Hematopoietic multipotent progenitor cell treated with erythropoietin and hydrocortisone succinate and interleukin-3 and kit ligand, for 6 days (in vitro differentiated cells): ENCODE data around the gene SDK2.

ENCODE experiments used
- DNase-seq: peaks from one replicate; pipeline ENCODE4 v3.0.0-alpha.2; 2015

Gene SDK2

DNA sequence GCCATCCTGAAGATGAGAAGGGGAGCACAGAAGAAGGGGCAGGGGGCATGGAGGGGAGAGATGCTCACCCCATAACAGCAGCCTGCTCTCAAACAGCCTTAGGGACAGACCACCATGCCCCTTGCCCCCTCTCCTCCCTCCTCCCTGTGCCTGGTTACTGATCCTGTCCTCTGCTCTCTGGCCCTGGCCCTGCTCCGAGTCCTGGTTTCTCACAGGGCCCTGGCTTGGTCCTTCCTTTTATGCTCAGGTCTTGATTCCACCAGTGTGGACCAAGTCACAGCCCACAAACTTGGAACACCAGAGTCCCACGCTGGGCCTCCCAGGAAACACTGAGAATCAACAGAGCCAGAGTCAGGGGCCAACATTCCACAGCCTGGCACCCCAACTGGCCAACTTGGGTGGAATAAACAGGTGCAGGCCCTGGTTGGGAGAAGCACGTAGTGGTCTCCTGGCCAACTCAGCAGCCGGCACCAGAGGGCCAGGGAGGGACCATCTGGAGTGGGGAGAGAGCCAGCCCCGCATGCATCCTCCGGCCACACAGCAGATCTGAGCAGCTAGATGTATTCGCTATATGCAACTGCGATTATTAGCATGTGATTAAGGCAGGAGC lies 287.6 kb downstream of the SDK2 start:
- DNase-seq: no peak

DNA sequence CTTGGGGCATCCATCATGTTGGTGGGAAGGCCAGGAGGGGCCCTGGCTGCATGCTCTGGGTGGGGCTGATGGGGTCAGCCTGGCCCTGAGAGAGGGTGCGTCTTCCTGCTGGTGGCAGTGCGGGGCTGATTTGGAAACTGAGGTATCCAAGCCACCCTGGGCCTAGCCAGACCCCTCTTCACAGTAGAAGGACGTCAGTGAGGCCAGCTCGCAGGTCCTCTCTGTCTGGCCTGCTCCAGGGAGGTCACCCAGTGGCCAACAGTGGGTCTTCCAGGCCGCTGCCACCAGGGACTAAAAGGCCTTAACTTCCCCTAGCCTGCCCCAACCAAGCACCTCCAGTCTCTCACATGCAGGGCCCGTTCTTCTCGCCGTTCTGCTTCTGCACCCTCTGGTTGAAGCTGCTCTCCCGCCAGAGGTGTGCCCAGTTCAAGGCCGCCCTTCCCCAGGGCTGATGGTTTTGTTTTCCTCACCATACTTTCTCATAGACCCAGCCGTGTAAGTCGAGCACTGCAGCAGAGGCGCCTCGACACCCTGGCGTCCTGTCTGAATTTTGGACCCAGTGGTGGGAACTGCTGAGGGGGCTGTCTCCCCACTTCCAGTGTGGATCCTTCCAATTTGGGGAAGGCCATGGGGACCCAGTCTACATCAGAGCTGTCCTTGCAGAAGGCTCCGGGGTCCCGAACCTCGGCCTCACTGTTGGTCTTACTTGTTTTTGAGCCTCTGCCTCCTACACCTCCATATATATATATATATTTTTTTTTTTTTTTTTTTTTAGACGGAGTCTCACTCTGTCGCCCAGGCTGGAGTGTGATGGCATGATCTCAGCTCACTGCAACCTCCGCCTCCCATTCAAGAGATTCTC lies 289.6 kb downstream of the SDK2 start:
- no peak for DNase-seq

DNA sequence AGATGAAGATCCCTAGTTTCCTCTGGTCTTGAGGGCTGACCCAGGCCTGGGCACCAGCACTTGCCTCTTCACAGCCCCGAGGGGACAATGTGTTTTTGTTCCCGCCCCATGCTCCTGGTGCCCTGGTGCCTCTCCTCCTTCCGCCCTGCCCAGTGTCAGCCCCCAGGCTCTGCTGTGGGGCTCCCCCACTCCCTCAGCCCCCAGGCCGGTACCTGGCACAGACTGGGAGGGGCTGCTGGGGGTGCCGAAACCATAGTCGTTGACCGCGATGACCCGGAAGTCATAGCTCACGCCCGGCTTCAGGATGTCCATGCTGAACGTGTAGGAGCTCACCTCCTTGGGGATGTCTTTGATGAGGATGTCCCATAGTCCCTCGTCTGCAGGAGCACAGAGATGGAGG lies 292.0 kb downstream of the SDK2 start:
- DNase-seq: no peak

DNA sequence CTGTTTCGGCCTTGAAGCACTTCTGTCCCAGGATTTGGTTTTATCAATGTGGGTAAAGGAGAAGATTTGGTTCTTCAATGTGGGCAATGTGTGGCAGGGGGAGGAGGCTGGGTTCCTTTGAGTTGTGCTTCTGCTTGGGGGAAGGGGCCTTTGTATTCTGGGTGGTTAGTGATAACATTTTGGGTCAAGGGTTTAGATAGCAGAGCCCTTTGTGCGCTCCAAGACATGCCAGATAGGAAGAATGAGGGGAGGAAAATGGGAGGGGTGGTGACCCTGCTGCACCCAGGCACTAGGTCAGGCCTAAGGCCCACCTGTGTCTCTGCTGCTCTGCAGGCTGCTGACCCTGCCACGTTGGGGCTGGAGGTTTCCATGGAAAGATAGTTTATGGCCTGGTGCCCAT lies 292.5 kb downstream of the SDK2 start:
- DNase-seq: no peak

DNA sequence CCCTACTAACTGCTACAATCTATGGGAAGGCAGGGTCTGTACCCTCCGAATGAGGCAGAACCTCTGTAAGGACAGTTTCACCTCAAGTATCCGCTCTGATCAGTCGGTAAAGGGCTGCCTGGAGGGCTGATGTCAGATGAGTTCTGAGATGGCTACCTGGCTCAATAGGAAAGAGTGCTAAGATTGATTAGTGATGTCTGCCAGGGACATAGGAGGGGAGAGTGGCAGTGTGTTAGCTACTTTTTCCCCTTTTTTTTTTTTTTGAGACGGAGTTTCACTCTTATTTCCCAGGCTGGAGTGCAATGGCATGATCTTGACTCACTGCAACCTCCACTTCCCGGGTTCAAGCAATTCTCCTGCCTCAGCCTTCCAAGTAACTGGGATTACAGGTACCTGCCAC lies 293.4 kb downstream of the SDK2 start:
- DNase-seq: no peak

DNA sequence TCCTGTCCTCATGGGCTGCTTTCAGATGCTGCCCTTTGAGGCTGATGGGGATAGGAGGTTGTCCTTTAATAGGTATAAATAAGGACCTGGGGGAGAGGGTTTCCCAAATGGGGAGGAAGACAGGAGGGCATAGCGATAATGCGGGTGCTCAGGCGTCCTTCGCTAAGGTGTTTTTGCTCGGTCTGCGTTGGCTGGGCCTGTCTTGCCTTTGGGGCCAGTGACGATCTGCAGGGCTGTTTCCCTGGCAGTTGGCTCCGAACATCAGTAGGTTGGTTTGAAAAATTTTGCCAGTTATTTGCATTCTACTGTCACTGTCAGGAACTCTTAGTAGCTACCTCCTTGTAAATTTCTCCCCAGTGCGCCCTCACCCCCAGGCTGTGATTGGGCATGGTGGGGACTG lies 294.6 kb downstream of the SDK2 start:
- DNase-seq: no peak

DNA sequence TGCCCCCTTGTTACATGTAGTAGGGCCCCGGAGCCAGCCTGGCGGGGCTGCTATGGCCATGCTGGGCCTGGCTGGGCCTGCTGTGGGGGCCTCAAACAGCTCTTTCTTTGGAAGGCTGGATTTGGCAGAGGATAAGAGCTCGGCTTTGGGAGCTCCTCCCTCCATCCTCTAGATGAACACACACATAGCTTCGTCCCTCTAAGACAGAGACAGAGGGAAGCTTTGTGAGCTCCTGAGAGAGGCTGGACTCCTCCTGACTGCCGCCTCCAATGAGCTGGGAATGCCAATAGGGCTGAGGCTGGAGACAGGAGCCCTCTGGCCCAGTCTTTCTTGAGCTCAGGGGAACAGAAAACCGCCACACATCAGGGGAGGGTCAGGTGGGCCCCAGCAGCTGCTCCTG lies 295.1 kb downstream of the SDK2 start:
- no peak for DNase-seq

DNA sequence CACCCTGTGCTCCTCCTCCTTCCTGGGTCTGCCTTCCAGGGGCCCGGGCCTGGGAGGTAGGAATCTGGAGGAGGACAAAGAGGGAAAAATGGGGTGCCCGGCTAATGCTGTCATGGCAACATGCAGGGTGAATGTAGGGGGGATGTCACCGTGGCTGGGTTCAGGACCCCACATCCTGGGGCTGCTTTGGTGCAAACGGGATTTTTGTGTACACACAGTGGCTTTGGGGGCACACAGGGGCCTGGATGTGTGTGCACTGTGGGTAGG lies 295.5 kb downstream of the SDK2 start:
- no peak for DNase-seq

DNA sequence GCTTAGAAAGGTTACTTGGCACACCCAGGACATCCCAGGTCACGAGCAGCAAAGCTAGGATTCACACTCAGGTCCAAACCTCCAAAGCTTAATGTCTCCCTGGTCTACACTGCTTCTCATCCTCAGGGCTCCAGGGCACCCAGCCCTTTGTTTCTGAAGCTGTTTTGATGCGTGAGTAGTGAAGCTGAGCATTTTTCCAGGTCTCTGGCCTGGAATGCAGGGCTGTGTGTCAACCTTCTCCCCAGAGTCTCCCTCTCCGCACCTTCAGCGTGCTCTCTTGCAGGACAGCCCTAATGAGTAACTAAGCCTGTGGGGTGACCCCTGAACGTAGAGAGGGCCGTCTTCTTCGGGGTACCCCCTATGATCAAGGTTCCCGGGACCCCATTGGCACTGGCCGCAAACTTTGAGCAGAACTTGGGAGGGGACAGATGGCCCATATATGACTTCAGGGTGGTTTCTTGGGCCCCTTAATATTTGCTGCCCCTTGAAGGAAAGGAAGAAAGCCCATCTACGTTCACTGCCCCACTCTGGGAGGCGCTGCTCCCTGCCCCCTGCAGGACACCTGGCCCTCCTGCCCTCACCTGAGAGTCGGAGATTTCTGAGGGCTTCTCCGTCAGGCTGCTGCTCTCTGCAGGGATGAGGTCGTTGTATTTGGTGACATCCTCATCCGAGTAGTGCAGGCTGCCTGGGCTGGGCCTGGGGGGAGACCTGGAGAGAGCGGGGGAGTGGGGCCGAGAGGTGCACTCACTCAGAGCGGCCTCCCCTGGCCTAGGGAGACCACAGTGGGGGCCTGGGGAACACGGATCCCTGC lies 296.0 kb downstream of the SDK2 start:
- no peak for DNase-seq

DNA sequence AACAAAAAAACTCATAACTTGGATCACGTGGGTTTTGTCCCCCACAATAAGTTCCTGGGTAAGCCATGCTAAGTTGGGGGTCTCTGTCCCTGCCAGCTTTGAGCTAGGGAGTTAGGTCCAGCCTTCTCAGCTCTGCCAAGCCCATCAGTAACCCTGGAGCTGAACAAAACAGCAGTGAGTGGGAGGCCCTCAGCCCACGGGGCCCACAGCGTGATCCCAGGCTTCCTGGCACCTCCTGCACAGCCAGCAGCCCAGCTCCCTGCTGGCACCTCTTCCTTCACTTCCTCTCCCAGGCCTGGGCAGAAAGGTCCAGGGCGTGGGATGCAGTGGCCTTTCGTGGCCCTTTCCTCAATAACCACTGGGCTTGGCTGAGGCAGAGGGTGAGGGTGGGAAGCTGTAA lies 296.9 kb downstream of the SDK2 start:
- DNase-seq: no peak

DNA sequence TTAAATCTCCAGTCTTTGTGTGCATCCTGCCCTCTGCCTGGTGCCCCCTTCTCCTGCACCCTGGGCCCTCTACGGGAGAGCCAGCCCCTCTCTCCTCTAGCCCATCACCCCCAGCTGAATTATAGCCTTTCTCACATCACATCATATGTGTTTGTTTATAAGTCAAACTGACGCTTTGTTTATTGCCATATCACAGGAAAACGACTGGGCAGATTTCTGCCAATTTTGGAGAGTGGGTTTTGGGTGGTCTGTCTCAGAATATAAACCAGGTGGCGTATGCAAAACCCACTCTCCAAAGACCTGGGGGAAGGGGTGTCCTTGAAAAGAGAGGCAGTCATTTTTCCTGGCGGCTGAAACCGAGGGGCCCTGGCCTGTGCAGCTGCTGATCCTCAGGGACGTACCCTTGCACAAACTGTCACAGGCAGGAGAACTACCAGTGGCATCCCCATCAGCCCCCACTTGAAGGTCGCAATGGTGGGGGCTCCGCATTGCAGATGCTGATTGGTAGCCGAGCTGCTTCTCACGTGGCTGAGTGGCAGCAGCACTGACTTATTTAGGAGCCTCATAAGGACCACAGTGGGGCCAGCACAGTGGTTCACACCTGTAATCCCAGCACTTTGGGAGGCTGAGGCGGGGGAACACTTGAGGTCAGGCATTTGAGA lies 297.6 kb downstream of the SDK2 start:
- no peak for DNase-seq

DNA sequence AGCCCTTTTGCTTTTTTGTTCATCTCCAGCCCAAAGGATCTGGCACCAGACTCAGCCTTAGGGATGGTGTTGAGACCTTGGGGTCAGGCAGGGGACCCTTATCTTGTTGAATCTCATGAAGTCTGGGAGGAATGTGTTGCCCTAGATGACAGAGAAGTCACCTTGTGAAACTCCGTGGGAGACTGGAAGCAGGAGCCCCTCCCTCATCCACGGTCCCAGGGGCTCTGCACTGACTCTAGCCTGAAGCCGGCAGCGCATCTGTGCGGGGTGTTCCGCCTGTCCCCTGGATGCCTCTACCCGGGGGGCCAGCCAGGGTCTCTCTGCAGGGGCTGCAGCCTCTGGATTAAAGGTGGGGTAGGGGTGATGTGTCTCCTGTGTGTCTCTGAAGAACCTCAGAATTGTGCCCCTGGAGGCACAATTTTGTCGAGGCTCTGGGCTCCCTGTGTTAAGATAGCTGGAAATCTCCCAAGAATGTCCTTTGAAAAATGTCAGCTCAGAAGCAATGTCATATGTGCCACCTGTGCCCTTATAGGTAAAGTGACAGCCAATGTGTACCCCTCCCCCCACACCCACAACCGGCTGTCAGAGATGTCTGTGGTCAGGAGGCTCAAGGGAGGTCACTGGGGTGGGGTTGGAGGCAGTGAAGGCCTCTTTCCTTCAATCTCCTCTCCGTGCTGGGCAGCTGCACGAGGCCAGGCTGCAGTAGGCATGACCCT lies 300.3 kb downstream of the SDK2 start:
- no peak for DNase-seq

DNA sequence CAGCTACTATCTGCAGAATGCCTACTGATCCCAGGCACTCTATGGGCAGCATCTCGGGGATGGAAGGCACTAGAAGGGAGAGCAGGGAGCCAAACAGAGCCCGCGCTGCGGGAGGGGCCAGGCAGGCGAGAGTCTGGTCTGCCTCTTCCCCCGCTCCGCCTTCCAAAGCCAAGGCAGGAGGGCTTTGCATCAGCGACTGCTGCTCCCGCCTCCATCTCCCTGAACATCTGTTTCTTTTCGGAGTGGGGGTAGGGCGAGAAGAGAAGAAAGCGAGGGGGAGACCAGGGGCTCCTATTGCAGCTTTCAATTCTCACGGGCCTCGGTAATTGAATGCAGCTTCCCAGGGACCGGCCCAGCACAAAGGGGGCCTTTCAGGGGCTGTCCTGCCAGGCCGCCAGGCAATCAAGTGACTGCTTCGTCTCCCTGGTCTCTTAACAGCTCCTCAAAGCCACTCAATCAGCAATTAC lies 301.0 kb downstream of the SDK2 start:
- DNase-seq: no peak

DNA sequence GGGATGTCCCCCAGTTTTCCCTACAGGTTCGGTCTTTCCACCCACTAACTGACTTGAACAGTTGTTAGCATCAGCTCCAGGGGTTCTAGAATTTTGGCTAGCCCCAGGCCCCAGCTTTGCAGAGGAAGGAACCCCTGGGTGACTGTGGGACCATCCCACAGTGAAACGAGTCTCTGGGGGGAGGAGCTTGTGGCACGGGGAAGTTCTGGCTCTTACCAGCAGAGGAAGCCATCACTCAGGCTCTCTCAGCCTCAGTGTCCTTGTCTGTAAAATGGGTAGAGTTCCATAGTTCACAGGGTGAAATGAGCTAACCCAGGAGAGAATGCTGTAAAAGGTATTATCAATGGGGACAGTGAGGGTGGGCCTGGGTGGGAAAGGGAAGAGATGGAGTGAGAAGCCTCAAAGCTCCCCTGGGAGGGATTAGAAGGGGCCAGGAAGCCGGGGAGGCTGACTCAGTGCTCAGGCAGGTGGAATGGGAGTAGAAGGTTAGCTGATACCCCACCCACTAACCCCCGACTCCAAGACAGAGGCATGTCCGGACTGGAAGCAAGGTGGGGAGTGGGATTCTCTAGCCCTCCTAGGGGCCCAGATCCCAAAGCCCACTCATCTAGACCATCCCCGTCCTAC lies 301.6 kb downstream of the SDK2 start:
- no peak for DNase-seq

DNA sequence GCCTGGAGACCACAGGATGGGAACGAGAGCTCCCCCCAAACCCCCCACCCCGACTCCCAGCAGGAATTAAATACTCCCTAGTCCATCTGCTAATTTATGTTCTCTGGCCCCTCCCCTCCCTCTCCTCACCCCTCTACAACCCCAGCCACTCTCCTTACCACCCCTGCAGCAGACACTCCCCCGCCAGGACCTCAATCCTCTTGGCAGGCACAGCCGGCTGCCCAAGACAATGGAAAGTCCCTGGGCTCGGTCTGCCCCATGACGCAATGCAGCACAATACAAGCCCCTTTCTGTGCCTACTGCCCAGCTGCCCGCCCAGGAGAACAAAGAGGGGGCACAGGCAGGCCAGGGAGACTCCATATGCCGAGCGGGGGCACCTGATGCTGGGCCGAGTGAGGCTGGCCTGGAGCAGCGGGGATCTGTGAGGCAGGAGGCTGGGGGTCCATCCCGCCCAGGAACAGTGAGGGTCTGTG lies 302.2 kb downstream of the SDK2 start:
- DNase-seq: no peak

DNA sequence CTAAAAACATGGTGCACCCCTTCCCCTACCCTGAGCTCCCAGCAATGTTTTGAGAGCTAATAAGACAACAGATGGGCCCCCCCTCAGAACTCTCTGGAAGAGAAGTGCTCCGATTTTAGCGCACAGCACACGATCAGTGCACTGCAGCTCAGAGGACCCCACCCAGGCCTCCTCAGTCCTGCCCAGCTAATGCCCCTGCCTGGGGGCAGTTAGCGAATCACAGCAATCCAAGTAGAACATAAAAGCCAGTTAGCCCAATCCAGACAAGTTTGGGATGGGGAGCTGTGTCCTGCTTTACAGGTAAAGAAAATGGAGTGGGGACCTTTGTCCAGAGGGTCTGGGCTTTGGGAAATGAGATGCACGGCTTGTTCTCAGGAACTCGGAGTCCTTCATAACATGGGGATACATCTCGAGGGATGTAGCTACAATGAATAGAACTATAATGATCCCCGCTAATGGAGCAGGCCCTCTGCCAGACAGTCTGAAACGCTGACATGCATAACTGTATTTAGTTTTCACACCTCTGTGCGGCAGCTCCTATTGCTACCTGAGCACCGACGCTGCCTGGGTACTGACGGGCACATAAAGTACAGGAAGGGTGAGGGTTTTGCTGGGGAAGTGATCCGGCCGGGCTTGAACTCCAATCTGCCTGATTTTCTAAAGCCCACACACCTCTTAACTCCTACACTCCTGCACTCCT lies 302.7 kb downstream of the SDK2 start:
- no peak for DNase-seq

DNA sequence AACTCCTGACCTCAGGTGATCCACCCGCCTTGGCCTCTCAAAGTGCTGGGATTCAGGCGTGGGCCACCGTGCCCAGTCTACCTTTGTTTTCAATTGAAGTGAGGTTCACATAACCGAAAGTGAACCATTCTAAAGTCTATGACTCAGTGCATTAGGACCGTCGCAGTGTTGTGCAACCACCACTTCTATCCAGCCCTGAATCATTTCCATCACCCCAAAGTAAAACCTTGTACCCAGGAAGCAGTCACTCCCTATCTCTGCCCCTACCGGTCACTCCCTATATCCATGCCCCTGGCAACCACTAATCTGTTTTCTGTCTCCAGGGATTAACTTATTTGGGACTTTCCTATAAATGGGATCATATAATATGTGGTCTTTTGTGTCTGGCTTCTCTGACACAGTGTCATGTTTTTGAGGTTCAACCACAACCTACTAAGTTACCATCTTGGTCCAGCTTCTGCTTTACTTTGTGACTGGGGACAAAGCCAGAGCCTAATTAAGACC lies 304.1 kb downstream of the SDK2 start:
- peak; percentile 8 for DNase-seq

DNA sequence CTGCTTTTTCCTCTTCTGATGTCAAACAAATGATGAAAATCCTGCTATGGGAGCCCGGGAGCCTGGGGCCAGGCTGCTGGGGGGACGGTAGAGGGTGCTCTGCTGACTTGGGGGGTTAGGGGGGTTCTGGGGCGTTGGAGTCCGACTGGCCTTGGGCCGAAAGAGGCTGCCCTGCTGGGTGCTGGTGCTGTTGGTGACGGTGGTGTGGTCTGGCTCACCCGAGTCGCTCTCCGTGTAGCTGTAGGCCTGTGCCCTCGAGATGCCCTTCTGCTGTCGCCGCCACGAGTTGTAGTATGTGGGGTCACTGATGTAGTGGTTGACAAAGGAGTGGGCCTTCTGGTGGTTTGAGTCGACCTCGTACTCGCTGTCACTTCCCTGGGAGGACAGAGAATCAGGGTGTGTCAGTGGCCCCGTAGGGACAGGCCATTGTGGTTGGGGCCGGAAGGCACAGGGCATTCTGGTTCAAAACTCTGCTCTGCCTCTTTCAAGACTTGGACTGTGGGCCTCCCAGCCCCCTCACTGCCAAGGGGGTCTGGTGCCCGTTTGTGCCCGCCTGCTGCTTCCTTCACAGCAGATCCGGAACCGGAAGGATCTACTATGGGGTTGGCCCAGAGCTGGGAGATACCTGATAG lies 305.6 kb downstream of the SDK2 start:
- no peak for DNase-seq

DNA sequence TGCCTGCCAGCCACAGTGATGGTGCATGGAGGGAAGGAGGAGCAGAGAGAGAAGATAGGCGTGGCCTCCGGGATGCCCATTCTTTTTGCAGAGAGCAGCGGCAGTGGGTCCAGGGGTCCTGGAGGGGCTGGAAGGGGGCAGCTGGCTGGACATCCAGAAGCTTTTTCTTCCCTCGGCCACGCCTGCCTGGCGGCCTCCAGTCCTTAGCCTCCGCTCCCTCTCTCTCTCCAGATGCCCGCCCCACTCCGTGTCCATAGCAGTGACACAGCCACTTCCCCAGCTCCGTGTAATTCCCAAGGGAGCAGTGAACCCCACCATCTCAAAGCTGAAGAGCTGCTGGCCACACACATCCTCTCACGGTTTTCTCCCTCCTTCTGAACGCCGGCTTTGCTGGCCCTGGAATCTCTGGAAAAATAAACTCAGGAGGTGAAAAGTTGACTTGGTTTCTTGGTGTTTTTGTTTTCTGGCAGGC lies 306.2 kb downstream of the SDK2 start:
- DNase-seq: no peak

DNA sequence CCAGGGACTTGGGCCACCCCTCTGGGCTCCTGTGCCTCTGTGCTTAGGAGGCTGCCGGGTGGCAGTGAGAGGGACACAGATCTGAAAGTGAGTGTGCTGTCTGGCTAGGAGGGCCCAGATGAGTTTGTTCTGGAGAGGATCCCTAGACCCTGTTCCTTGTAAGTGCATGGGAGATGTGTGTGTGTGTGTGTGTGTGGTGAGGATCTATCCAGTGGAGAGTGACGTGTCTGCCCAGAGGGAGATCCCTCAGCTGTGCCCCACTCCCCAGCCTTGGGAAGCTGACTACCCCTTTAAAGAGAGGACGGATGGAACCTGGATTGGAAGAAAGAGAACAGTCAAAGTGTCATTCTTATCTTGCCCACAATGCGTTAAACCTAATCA lies 306.9 kb downstream of the SDK2 start:
- no peak for DNase-seq
